Memory B cell (primary cell): Measurements from ENCODE around the gene RBBP5.

Experiments used
- ATAC-seq: fragments of 150-1000 bp; cut with Tn5 transposase; 2 replicates; pipeline ENCODE4 v1.10.0; 2021; ENCODE audit warnings: low read depth, mild to moderate bottlenecking, moderate library complexity
- DNase-seq, 2 donors: peaks; one replicate each; pipeline ENCODE4 v3.0.0; 2022; ENCODE audit warnings: low spot score in 2 of 2
- H3K27ac Mint-ChIP-seq: one replicate; pipeline ENCODE4 v1.8.0; 2022; ENCODE audit warnings: mild to moderate bottlenecking, moderate library complexity, mixed read lengths
- H3K27me3 Mint-ChIP-seq: one replicate; pipeline ENCODE4 v1.8.0; 2022; ENCODE audit warnings: mixed read lengths
- H3K36me3 Mint-ChIP-seq: one replicate; pipeline ENCODE4 v1.8.0; 2022; ENCODE audit warnings: mild to moderate bottlenecking, mixed read lengths
- H3K4me1 Mint-ChIP-seq: one replicate; pipeline ENCODE4 v1.8.0; 2022; ENCODE audit warnings: mixed read lengths
- H3K4me3 Mint-ChIP-seq: one replicate; pipeline ENCODE4 v1.8.0; 2022; ENCODE audit warnings: mild to moderate bottlenecking, moderate library complexity, mixed read lengths
- H3K9me3 Mint-ChIP-seq: one replicate; pipeline ENCODE4 v1.8.0; 2022; ENCODE audit warnings: mixed read lengths

Gene RBBP5

GRCh38 chr1:205144046-205144720 lies 22.4 kb upstream of the RBBP5 start:
- H3K9me3 Mint-ChIP-seq = no peaks in the 10 kb centered on the region
- no peaks in the 10 kb centered on the region for H3K27me3 Mint-ChIP-seq
- H3K27ac Mint-ChIP-seq = no peak overlapping the region
- H3K36me3 Mint-ChIP-seq = peaks cover 16% of the 10 kb centered on the region
- DNase-seq (no peak), ATAC-seq (no peak)
- peaks cover 8% of the 10 kb centered on the region for H3K4me1 Mint-ChIP-seq
- H3K4me3 Mint-ChIP-seq = no peak overlapping the region

GRCh38 chr1:205142102-205142469 lies 20.3 kb upstream of the RBBP5 start:
- H3K27me3 Mint-ChIP-seq = no peaks in the 10 kb centered on the region
- ATAC-seq = no peak
- peaks cover 2% of the 10 kb centered on the region for H3K36me3 Mint-ChIP-seq
- H3K4me1 Mint-ChIP-seq = peaks cover 20% of the 10 kb centered on the region
- no peak for DNase-seq
- no peaks in the 10 kb centered on the region for H3K9me3 Mint-ChIP-seq
- no peak overlapping the region for H3K4me3 Mint-ChIP-seq
- H3K27ac Mint-ChIP-seq = peak overlapping the region; percentile 60

GRCh38 chr1:205141236-205142101 lies 19.7 kb upstream of the RBBP5 start:
- Mint-ChIP-seq H3K4me3 (peak overlapping the region; percentile 19), H3K9me3 (no peaks in the 10 kb centered on the region), H3K27ac (peak overlapping the region; percentile 60), H3K27me3 (no peaks in the 10 kb centered on the region), H3K36me3 (no peaks in the 10 kb centered on the region), H3K4me1 (peaks cover 20% of the 10 kb centered on the region)
- ATAC-seq (peak; percentile 91), DNase-seq (peak; percentile 68 to 75)

- Mint-ChIP-seq H3K4me3 (no peak overlapping the region), H3K36me3 (no peaks in the 10 kb centered on the region), H3K27me3 (no peaks in the 10 kb centered on the region), H3K4me1 (peaks cover 20% of the 10 kb centered on the region), H3K27ac (no peak overlapping the region), H3K9me3 (no peaks in the 10 kb centered on the region)
- DNase-seq (no peak), ATAC-seq (no peak)
These were observed 18.3 kb upstream of the RBBP5 start for GRCh38 chr1:205140113-205140512.

GRCh38 chr1:205137901-205138300 lies 16.1 kb upstream of the RBBP5 start:
- Mint-ChIP-seq H3K27ac (peak overlapping the region; percentile 35), H3K27me3 (no peaks in the 10 kb centered on the region), H3K4me3 (no peak overlapping the region), H3K9me3 (no peaks in the 10 kb centered on the region), H3K4me1 (peaks cover 23% of the 10 kb centered on the region), H3K36me3 (no peaks in the 10 kb centered on the region)
- DNase-seq (no peak), ATAC-seq (no peak)

GRCh38 chr1:205133287-205133686 lies 11.5 kb upstream of the RBBP5 start:
- DNase-seq (no peak), ATAC-seq (peak; percentile 61)
- H3K27ac Mint-ChIP-seq = no peak overlapping the region
- H3K36me3 Mint-ChIP-seq = no peaks in the 10 kb centered on the region
- no peaks in the 10 kb centered on the region for H3K9me3 Mint-ChIP-seq
- no peaks in the 10 kb centered on the region for H3K27me3 Mint-ChIP-seq
- no peak overlapping the region for H3K4me3 Mint-ChIP-seq
- H3K4me1 Mint-ChIP-seq = peaks cover 8% of the 10 kb centered on the region

GRCh38 chr1:205129447-205130029 lies 7.8 kb upstream of the RBBP5 start:
- DNase-seq = no peak
- H3K27ac Mint-ChIP-seq = no peak overlapping the region
- no peaks in the 10 kb centered on the region for H3K27me3 Mint-ChIP-seq
- ATAC-seq = no peak
- no peak overlapping the region for H3K4me3 Mint-ChIP-seq
- H3K36me3 Mint-ChIP-seq = no peaks in the 10 kb centered on the region
- no peaks in the 10 kb centered on the region for H3K9me3 Mint-ChIP-seq
- H3K4me1 Mint-ChIP-seq = peaks cover 5% of the 10 kb centered on the region

GRCh38 chr1:205128050-205128449 lies 6.3 kb upstream of the RBBP5 start:
- Mint-ChIP-seq H3K9me3 (no peaks in the 10 kb centered on the region), H3K4me3 (no peak overlapping the region), H3K27ac (no peak overlapping the region), H3K27me3 (no peaks in the 10 kb centered on the region), H3K4me1 (peaks cover 3% of the 10 kb centered on the region), H3K36me3 (no peaks in the 10 kb centered on the region)
- ATAC-seq (no peak), DNase-seq (no peak)

- Mint-ChIP-seq H3K36me3 (no peaks in the 10 kb centered on the region), H3K9me3 (no peaks in the 10 kb centered on the region), H3K4me1 (peaks cover 3% of the 10 kb centered on the region), H3K27ac (no peak overlapping the region), H3K27me3 (no peaks in the 10 kb centered on the region), H3K4me3 (no peak overlapping the region)
- ATAC-seq = no peak
- DNase-seq = no peak
These were observed 5.9 kb upstream of the RBBP5 start for GRCh38 chr1:205127646-205128045.

- ATAC-seq = peak; percentile 53
- peaks cover 20% of the 10 kb centered on the region for H3K4me1 Mint-ChIP-seq
- H3K36me3 Mint-ChIP-seq = peaks cover 3% of the 10 kb centered on the region
- no peaks in the 10 kb centered on the region for H3K27me3 Mint-ChIP-seq
- peak overlapping the region; percentile 77 for H3K27ac Mint-ChIP-seq
- DNase-seq = peak in 1 of 2 donors; percentile 45
- H3K4me3 Mint-ChIP-seq = peak overlapping the region; percentile 39
- no peaks in the 10 kb centered on the region for H3K9me3 Mint-ChIP-seq
These were observed 2.9 kb upstream of the RBBP5 start for GRCh38 chr1:205124726-205125125.

GRCh38 chr1:205122489-205122882 lies 708 bp upstream of the RBBP5 start:
- peak overlapping the region; percentile 99 for H3K4me3 Mint-ChIP-seq
- no peak for ATAC-seq
- no peak for DNase-seq
- H3K9me3 Mint-ChIP-seq = no peaks in the 10 kb centered on the region
- peaks cover 6% of the 10 kb centered on the region for H3K36me3 Mint-ChIP-seq
- H3K27me3 Mint-ChIP-seq = no peaks in the 10 kb centered on the region
- H3K4me1 Mint-ChIP-seq = peaks cover 28% of the 10 kb centered on the region
- peak overlapping the region; percentile 100 for H3K27ac Mint-ChIP-seq

- Mint-ChIP-seq H3K36me3 (peaks cover 10% of the 10 kb centered on the region), H3K4me3 (no peak overlapping the region), H3K4me1 (peaks cover 30% of the 10 kb centered on the region), H3K27me3 (no peaks in the 10 kb centered on the region), H3K27ac (no peak overlapping the region), H3K9me3 (no peaks in the 10 kb centered on the region)
- DNase-seq (no peak), ATAC-seq (no peak)
These were observed 3.0 kb downstream of the RBBP5 start for GRCh38 chr1:205118752-205119151.

GRCh38 chr1:205111354-205111753 lies 10.4 kb downstream of the RBBP5 start:
- Mint-ChIP-seq H3K4me3 (no peak overlapping the region), H3K36me3 (peaks cover 24% of the 10 kb centered on the region), H3K27me3 (no peaks in the 10 kb centered on the region), H3K27ac (no peak overlapping the region), H3K4me1 (peaks cover 20% of the 10 kb centered on the region), H3K9me3 (no peaks in the 10 kb centered on the region)
- no peak for DNase-seq
- peak; percentile 70 for ATAC-seq

- Mint-ChIP-seq H3K27ac (peak overlapping the region; percentile 18), H3K4me1 (peaks cover 16% of the 10 kb centered on the region), H3K9me3 (no peaks in the 10 kb centered on the region), H3K36me3 (peaks cover 32% of the 10 kb centered on the region), H3K27me3 (no peaks in the 10 kb centered on the region), H3K4me3 (no peak overlapping the region)
- DNase-seq = no peak
- ATAC-seq = no peak
These were observed 12.1 kb downstream of the RBBP5 start for GRCh38 chr1:205109711-205110110.
